GM21786 (cell line): ENCODE measurements around the gene WDR33.
A peak's percentile ranks its signal among the peaks of the same experiment; 100 is the strongest.
"Not testable (repeated sequence)": the region's sequence is repeated elsewhere in the genome, so short reads cannot be mapped to it uniquely, and the experiment has no call there.

ENCODE experiments used
- ATAC-seq: cut with Tn5 transposase; IDR thresholded peaks from one replicate; pipeline ENCODE4 v1.9.1; 2021; ENCODE audit not compliant: unreplicated experiment

Gene WDR33

GRCh38 chr2:127811397-127812321 is 688 bp upstream of the WDR33 start:
- no peak for ATAC-seq

GRCh38 chr2:127810156-127810618 is 784 bp downstream of the WDR33 start:
- no peak for ATAC-seq

GRCh38 chr2:127807678-127808353 is 3.2 kb downstream of the WDR33 start:
- no peak for ATAC-seq

GRCh38 chr2:127806860-127807259 is 4.1 kb downstream of the WDR33 start:
- not testable (repeated sequence) for ATAC-seq

- no peak for ATAC-seq
Measured at GRCh38 chr2:127805491-127805890, 5.5 kb downstream of the WDR33 start.

- ATAC-seq = no peak
Measured at GRCh38 chr2:127799926-127800325, 11.0 kb downstream of the WDR33 start.

GRCh38 chr2:127796389-127796788 is 14.6 kb downstream of the WDR33 start:
- ATAC-seq = peak; percentile 55

GRCh38 chr2:127794901-127795300 is 16.1 kb downstream of the WDR33 start:
- ATAC-seq = not testable (repeated sequence)

GRCh38 chr2:127792805-127793204 is 18.2 kb downstream of the WDR33 start:
- no peak for ATAC-seq

GRCh38 chr2:127790694-127791529 is 20.1 kb downstream of the WDR33 start:
- no peak for ATAC-seq

- no peak for ATAC-seq
Measured at GRCh38 chr2:127786048-127786809, 24.7 kb downstream of the WDR33 start.

- no peak for ATAC-seq
Measured at GRCh38 chr2:127784965-127785518, 25.9 kb downstream of the WDR33 start.

- no peak for ATAC-seq
Measured at GRCh38 chr2:127783101-127783500, 27.9 kb downstream of the WDR33 start.

GRCh38 chr2:127778850-127779249 is 32.1 kb downstream of the WDR33 start:
- ATAC-seq = no peak

- ATAC-seq = no peak
Measured at GRCh38 chr2:127778447-127778846, 32.5 kb downstream of the WDR33 start.

- no peak for ATAC-seq
Measured at GRCh38 chr2:127776122-127776780, 34.7 kb downstream of the WDR33 start.

GRCh38 chr2:127771756-127772155 is 39.2 kb downstream of the WDR33 start:
- ATAC-seq = no peak

- ATAC-seq = no peak
Measured at GRCh38 chr2:127770973-127771735, 39.8 kb downstream of the WDR33 start.

- not testable (repeated sequence) for ATAC-seq
Measured at GRCh38 chr2:127770534-127770933, 40.4 kb downstream of the WDR33 start.
